HG03342 (cell line): ENCODE data around the gene KRTAP10-3.
"Not testable (repeated sequence)": the region's sequence is repeated elsewhere in the genome, so short reads cannot be mapped to it uniquely, and the experiment has no call there.

ENCODE experiments used
- ATAC-seq: cut with Tn5 transposase; IDR thresholded peaks from one replicate; pipeline ENCODE4 v1.9.1; 2021; ENCODE audit warnings: mild to moderate bottlenecking, moderate library complexity; ENCODE audit not compliant: unreplicated experiment

Gene KRTAP10-3

DNA sequence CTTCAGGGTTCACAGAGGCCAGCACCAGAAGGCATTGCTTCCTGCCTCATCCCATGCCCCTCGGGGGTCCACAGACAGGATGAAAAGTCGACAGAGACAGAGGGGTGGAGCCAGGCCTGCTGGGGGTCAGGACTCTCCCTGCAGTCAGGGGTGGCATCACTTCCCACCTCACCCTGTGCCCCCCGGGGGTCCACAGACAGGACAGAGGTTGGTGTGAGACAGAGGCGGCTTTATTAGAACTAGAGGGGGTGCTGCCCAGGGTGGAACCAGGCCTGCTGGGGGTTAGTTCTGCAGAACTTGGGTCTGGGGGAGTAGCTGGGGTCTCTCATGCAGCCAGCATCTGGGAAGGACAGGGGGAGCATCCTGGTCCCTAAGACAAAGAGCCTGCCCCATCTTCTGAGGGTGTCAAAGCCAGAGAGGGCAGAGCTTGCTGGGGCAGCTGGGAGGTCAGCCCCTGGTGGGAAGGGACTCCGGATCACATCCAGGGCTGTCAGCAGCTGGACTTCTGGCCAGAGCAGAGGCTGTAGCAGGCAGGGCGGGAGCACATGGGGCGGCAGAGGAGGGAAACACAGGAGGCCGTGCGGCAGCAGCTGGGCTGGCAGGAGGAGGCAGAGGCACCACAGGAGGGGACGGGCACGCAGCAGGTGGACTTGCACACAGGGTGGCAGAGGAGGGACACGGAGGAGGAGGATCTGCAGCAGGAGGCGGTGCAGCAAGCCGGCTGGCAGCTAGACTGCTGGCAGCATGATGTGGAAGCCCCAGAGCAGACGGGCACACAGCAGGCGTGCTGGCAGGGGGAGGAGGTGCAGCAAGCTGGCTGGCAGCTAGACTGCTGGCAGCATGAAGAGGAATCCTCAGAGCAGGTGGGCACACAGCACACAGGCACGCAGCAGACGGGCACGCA is 32.6 kb upstream of the KRTAP10-3 start:
- not testable (repeated sequence) for ATAC-seq

DNA sequence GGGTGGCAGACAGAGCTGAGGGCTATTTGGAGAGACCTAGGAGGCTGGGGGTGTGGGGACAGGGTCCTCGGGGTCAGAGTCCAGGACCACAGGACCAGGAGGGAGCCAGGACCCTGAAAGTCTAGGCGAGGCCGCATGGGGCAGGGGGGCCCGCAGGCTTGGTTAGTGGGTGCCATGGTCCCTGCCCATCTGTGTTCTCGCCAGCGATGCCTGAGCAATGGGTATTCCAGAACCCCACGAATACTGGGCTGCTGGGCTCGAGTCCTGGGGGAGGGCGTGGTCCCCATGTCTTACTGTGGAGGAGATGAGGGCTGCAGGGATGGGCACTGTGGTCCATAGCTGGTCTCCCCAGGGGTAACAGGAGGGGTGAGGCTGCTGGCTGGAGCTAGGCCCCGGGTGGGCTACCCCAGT is 31.7 kb upstream of the KRTAP10-3 start:
- no peak for ATAC-seq

DNA sequence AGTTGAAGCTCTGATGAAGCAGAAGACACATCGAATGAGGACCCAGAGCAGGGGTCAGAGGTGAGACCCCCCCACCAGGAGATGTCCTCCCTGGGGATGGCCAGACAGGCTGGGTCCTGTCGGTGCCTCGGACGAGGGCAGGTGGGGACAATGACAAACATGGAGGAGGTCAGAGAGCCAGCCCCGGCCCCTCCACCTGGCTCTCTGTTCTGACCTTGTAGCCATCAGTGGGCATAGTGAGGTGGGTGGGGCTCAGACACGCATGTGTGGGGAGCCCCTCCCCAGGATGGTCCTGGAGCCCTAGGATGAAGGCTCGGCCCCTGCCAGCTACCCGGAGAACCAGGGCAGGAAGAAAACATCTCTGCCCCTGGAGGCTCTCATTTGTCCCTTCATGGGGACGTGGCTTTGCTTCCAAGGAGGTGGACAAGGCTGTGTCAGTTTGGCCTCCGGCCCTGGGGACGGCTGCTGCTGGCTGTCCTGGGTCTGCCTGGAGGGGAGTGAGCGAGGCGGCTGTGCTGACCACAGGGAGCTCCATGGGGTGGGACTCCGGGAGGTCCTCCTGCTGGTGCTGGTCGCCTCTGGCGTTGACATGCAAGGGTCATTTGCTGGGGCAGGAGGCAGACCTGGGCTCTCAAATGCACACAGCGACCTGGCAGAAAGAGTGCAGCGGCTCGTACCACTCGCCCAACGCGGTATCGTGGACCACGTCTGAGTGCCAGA is 31.2 kb upstream of the KRTAP10-3 start:
- no peak for ATAC-seq

DNA sequence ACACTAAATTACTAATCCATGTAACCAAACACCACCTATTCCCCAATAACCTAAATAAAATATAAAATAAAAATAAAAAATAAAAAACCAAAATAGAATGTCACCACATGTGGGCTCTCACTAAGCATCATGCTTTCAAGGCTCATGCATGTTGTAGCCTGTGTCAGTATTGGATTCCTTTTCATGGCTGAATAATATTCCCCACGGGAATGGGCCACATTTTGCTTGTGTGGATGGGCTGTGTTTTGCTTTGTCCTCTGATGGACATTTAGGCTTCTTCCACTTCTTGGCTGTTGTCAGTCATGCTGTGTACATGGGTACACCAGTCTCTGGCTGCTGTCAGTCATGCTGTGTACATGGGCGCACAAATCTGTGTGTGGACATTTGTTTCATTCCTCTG is 30.5 kb upstream of the KRTAP10-3 start:
- ATAC-seq = no peak

DNA sequence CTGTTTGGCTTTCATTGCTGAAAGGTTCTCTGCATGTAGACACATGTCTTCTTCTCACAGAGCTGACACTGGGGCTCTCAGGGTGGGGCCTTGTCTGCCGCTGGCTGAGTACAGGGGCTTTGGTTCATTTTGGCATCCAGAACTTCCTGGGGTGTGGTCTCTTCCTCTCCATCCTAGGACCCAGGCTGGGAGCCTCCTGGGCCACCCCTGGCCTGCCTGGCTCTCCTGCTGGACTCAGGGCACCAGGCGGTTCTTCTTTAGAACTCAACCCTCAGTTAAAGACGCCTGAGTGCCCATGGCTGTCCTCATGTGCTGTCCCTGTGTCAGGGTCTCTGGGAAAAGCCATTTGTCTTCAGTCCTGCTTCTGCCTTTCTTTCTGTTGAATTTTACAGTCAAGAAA is 27.3 kb upstream of the KRTAP10-3 start:
- no peak for ATAC-seq

DNA sequence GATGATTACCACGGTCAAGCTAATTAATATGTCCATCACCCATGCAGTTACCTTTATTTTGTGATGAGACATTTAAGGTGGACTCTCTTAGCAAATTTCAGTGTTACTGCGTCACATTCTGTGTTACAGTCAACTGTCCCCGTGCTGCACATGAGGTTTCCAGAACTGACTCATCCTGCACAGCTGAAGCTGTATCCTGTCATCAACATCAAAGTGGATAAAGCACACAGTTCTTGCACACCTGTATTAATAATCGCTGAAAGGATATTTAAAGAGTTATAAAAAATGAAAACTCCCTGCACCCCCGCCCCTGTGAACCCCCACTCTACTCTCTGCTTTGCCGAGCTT is 25.2 kb upstream of the KRTAP10-3 start:
- ATAC-seq = no peak

DNA sequence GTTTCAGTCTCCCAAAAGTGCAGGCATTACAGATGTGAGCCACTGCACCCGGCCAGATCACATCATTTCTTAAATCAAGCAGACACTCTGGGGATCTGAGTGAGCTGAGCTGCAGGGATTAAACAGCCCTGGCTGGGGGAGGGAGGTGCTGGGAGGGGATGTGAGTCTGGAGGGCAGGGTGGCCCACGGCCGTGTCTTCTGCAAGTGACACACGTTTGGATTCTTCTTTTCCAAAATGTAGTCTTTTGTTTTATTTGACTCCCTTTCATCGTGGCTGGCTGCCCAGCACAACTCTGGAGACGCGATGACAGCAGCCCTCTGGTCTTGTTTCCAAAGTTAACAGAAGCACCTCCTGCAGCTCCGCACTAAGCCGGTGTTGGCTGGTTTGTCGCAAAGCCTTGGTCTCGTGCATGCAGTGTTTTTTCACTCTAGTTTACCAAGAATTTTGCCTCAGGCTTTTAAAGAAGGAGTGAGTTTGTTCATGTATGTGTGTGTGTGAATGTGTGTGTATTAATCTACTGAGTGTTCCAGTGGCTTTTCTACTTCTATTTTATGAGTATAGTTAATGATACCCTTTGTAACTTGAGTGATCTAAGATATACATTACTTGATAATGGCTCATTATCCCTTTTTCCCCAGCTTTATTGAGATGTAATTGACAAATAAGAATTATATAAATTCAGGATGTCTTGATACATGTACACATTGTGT is 24.6 kb upstream of the KRTAP10-3 start:
- no peak for ATAC-seq

DNA sequence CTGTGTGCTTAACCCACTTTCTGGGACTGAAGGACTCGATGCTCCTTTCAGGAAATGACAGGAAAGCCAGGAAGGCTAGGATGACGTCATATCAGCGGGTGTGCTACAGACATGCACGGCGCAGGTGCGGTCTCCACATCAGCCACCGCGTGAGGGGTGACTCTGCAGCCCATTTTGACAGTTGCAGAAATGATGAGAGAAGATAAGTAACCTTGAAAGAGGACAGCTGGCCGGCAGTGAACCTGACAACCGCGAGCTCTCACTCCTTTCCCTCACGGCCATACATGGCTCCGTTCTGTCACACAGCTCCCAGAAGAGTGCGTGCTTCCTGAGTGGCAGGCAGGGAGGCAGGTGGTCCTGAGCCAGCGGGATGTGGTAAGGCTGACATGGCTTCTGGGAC is 23.5 kb upstream of the KRTAP10-3 start:
- no peak for ATAC-seq

DNA sequence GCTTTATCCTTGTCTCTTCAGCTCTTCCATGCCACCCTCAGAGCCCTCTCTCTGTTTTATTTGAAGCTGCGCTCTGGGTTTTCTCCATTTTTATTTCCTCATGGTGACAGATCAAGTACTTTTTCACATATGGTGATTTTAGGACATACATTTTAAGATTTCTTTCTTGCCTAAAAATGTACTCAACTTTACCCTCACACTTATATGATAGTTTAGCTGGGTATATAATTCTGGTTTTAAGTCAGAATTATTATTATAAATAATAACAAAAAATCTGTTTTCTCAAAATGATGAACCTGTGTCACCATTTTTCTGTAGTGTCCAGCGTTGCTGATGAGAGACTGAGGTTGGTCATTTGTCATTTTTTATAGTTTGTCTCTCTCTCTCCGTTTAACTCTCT is 22.6 kb upstream of the KRTAP10-3 start:
- ATAC-seq = no peak

DNA sequence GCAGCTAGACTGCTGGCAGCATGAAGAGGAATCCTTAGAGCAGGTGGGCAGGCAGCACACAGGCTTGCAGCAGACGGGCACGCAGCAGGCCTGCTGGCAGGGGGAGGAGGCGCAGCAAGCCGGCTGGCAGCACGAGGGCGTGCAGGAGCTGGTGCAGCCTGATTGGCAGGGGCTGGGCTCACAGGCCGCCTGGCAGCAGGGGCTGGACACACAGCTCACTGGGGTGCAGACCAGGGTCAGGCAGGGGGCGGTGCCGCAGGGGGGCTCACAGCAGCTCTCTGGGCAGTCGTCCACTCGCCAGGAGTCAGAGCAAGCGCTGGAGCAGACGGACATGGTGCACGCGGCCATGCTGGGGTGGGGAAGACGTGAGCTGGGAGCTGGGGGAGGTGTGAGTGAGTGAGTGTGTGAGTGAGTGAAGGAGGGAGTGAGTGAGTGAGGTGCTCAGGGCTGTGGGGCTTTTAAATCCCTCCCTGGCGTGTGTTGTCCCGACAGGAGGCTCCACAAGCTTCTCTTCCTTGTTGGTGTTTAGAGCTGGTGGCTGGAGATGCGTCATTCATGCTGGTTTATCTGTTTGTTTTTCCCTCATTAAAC is 21.7 kb upstream of the KRTAP10-3 start, which contains the start of gene KRTAP10-5:
Gene KRTAP10-5, minus strand, starts transcription at position 374 of the 591 bp plus-strand sequence. Its CDS starts 26 bp downstream, at position 348.
- ATAC-seq = not testable (repeated sequence)

DNA sequence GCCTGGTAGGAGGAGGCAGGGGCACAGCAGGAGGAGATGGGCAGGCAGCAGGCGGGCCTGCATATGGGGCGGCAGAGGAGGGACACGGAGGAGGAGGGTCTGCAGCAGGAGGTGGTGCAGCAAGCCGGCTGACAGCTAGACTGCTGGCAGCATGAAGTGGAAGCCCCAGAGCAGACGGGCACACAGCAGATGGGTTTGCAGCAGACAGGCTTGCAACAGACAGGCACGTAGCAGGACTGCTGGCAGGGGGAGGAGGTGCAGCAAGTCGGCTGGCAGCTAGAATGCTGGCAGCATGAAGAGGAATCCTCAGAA is 21.2 kb upstream of the KRTAP10-3 start:
- ATAC-seq = no peak

DNA sequence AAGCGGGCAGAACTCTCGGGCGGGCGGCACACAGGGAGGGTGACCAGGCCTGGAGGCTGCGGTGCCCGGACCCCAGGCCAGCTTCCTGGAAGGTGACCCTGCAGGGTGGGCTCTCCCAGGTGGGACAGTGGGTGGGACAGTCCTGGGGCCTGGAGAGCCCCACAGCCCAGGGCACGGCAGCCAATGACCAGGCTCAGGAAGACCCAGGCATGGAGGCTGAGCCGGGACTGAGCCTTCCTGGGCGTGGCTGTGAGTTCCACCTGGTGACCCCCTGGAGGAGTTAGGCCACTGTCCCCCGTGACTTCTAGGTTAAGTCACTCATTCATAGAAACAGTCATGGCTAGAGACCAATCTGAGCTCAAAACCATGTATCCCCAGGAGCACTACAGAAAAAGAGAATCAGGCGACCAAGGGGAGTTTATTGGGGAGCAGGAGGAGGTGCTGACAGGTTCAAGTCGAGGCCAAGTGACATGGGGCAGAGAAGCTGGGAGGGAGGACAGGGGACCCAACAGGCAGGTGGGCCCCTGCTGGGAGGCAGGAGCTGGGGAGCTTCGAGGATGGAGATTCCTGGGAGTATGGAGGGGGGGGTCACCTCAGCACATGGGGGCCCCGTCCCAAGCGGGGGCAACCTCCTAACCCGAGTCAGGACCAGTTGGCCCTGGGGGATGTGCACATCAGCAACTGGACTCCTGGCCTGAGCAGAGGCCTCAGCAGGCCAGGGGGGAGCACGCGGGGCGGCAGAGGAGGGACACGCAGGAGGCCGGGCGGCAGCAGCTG is 20.6 kb upstream of the KRTAP10-3 start:
- no peak for ATAC-seq

DNA sequence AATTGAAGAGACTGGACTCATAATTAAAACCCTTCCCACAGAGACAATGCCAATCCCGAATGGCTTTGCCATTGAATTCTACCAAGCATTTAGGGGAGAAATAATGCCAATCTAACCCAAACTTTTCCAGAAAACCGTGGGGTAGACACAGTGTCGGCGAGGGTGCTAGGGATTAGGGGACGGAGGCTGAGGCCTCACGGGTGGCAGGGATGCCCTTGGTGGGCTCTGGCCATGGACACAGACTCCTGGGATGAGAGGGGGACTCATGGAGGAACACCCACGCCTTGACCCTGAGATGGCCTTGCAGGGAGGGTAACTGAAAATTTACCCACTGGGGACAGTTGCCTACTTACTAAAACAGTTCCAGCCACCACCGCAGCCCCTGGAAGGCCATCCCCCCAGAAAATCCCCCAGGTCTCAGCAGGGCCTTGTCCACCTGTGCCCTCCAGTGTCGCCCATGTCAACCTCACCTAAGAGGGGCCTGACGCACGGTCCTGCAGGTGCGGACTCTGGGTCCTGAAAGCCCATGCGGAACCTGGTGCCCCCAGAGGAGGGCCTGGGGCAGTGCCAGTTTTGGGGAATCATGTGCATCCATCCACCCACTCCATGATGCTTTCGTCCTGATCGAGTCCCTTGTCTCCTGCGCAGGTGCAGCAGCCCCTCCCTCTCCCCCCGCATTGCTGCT is 19.9 kb upstream of the KRTAP10-3 start:
- no peak for ATAC-seq

DNA sequence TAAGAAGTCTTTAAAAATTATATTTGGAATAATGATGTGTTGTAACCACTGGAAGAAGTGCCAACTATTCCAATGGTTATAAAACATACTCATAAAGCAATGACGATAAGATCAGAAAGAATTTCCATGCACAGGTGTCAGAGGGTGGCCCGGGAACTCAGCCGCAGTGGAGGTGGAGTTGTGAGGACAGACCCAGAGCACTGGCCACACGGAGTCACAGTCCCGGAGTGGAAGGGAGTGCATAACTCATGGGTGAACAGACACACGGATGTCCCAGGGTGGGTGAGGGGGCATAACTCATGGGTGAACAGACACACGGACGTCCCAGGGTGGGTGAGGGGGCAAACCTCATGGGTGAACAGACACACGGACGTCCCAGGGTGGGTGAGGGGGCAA is 17.4 kb upstream of the KRTAP10-3 start:
- no peak for ATAC-seq

DNA sequence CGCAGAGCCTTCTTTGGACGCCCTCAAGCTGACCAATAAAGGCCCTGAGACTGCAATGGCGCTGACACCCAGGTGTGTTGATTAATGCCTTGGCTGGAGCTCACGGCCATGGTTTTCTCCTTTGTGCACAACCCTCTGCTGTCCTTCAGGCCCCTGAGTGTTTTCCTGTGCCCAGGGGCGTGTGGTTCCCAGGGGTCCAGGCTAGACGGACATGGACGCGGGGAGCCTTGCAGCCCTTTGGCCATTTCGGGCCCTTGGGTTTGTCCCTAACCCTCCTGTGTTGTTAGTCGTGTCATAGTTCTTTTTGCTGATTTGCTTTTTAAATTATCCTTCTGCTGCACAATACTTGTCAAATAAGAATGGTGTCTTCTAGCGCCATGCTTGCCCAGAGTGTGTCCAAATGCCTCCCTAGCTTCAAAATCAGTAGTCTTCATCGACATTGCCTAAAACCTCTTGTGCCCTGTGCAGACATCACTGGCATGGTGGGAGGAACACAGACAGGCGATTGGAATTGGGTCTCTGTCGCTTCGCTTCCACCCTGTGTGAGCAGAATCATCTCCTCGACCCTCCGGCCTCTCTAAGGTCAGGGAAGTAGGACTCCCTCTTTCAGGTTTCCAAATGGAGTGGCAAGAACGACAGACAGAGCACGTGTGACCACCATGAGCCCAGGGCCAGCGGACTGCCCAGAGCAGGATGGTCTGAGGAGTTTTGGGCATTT is 16.9 kb upstream of the KRTAP10-3 start:
- no peak for ATAC-seq

DNA sequence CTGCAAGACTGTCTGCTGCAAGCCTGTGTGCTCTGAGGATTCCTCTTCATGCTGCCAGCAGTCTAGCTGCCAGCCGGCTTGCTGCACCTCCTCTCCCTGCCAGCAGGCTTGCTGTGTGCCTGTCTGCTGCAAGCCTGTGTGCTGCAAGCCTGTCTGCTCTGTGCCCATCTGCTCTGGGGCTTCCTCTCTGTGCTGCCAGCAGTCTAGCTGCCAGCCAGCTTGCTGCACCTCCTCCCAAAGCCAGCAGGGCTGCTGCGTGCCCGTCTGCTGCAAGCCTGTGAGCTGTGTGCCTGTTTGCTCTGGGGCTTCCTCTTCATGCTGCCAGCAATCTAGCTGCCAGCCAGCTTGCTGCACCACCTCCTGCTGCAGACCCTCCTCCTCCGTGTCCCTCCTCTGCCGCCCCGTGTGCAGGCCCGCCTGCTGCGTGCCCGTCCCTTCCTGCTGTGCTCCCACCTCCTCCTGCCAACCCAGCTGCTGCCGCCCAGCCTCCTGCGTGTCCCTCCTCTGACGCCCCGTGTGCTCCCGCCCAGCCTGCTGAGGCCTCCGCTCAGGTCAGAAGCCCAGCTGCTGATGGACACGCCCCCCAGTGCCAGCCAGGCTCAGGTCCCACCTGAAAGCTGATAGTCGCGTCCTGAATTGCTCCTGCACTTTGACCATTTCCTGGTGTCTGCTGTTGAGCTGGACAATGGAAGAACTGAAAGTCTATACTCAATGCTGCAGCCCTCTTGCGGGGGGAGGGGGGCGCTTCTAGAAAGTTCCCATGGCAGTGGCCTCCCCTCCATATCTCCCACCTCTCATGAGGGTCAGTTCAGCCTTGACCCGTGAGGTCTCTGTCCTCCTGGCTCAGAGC is 16.1 kb upstream of the KRTAP10-3 start:
- ATAC-seq = no peak

DNA sequence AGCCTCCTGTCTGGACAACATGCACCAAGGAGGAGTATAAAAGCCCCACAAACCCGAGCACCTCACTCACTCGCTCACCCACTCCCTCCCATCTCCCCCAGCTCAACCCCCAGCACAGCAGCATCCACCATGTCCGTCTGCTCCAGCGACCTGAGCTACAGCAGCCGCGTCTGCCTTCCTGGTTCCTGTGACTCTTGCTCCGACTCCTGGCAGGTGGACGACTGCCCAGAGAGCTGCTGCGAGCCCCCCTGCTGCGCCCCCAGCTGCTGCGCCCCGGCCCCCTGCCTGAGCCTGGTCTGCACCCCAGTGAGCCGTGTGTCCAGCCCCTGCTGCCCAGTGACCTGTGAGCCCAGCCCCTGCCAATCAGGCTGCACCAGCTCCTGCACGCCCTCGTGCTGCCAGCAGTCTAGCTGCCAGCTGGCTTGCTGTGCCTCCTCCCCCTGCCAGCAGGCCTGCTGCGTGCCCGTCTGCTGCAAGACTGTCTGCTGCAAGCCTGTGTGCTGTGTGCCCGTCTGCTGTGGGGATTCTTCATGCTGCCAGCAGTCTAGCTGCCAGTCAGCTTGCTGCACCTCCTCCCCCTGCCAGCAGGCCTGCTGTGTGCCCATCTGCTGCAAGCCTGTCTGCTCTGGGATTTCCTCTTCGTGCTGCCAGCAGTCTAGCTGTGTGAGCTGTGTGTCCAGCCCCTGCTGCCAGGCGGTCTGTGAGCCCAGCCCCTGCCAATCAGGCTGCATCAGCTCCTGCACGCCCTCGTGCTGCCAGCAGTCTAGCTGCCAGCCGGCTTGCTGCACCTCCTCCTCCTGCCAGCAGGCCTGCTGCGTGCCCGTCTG is 15.2 kb upstream of the KRTAP10-3 start, which contains the start of gene KRTAP10-4:
Gene KRTAP10-4, plus strand, starts transcription at position 100 of the 827 bp plus-strand sequence. Its CDS starts 30 bp downstream, at position 130.
- ATAC-seq = not testable (repeated sequence)
